Mesenchymal stem cell (in vitro differentiated cells and primary cell): Measurements from ENCODE around the gene CDH4.

ENCODE experiments used
- DNase-seq: peaks from one replicate; pipeline ENCODE4 v3.0.0-alpha.2; 2013
- H2AFZ ChIP-seq: one replicate; pipeline ENCODE4 v1.6.1; 2013; ENCODE audit warnings: low read depth, mild to moderate bottlenecking, control low read depth, inconsistent platforms, low read length, moderate library complexity
- H2AK5ac ChIP-seq: 2 replicates; pipeline ENCODE4 v1.6.1; 2013; ENCODE audit warnings: low read length, moderate library complexity, mild to moderate bottlenecking, inconsistent platforms; ENCODE audit not compliant: severe bottlenecking
- H2BK120ac ChIP-seq: one replicate; pipeline ENCODE4 v1.6.1; 2013; ENCODE audit warnings: low read depth, mild to moderate bottlenecking, inconsistent platforms, low read length, moderate library complexity
- H2BK12ac ChIP-seq, 2 experiments: one replicate each; pipeline ENCODE4 v1.6.1; 2013; ENCODE audit warnings: inconsistent platforms in 2 of 2, low read length in 2 of 2, mild to moderate bottlenecking in 2 of 2, moderate library complexity in 2 of 2, control low read depth in 1 of 2
- H2BK15ac ChIP-seq: one replicate; pipeline ENCODE4 v1.6.1; 2013; ENCODE audit warnings: mild to moderate bottlenecking, low read depth, inconsistent platforms; ENCODE audit not compliant: poor library complexity, severe bottlenecking
- H2BK5ac ChIP-seq: 2 replicates; pipeline ENCODE4 v1.6.1; 2013; ENCODE audit warnings: low read depth, mild to moderate bottlenecking, low read length, control low read depth, inconsistent platforms; ENCODE audit not compliant: poor library complexity, severe bottlenecking
- H3K14ac ChIP-seq, 2 experiments: one replicate each; pipeline ENCODE4 v1.6.1; 2013; ENCODE audit warnings: inconsistent platforms in 2 of 2, low read length in 2 of 2, control low read depth in 1 of 2, mild to moderate bottlenecking in 1 of 2, moderate library complexity in 1 of 2
- H3K18ac ChIP-seq, 2 experiments: one replicate each; pipeline ENCODE4 v1.6.1; 2013; ENCODE audit warnings: inconsistent platforms in 2 of 2, low read length in 2 of 2, control low read depth in 1 of 2, low read depth in 1 of 2, mild to moderate bottlenecking in 1 of 2
- H3K23ac ChIP-seq, 2 experiments: one replicate each; pipeline ENCODE4 v1.6.1; 2013; ENCODE audit warnings: inconsistent platforms in 2 of 2, low read length in 2 of 2, mild to moderate bottlenecking in 2 of 2, moderate library complexity in 2 of 2, control low read depth in 1 of 2
- H3K27ac ChIP-seq: 2 replicates; pipeline ENCODE4 v1.5.1; 2013; ENCODE audit warnings: mild to moderate bottlenecking, moderate library complexity, low read length, control low read depth, inconsistent platforms; ENCODE audit not compliant: poor library complexity, severe bottlenecking
- H3K27me3 ChIP-seq, 2 experiments: 2 replicates each; pipeline versions ENCODE4 v1.6.1 to v1.7.0; 2013; ENCODE audit warnings: low read length in 2 of 2, mild to moderate bottlenecking in 2 of 2, moderate library complexity in 2 of 2, control low read depth in 1 of 2, inconsistent platforms in 1 of 2; ENCODE audit not compliant: control insufficient read depth in 1 of 2, insufficient read depth in 1 of 2
- H3K36me3 ChIP-seq, 2 experiments: 2 replicates each; pipeline versions ENCODE4 v1.6.1 to v1.7.0; 2013; ENCODE audit warnings: low read length in 2 of 2, control low read depth in 1 of 2, inconsistent platforms in 1 of 2, low read depth in 1 of 2, mild to moderate bottlenecking in 1 of 2; ENCODE audit not compliant: insufficient read depth in 2 of 2, control insufficient read depth in 1 of 2
- H3K4ac ChIP-seq, 2 experiments: one replicate each; pipeline ENCODE4 v1.6.1; 2013; ENCODE audit warnings: inconsistent platforms in 2 of 2, low read length in 2 of 2, mild to moderate bottlenecking in 2 of 2, moderate library complexity in 2 of 2, control low read depth in 1 of 2, low read depth in 1 of 2
- H3K4me1 ChIP-seq: 2 replicates; pipeline ENCODE4 v1.6.1; 2013; ENCODE audit warnings: low read depth, low read length, control low read depth; ENCODE audit not compliant: control insufficient read depth, insufficient read depth
- H3K4me2 ChIP-seq: 2 replicates; pipeline ENCODE4 v1.6.1; 2013; ENCODE audit warnings: low read length, mild to moderate bottlenecking, inconsistent platforms; ENCODE audit not compliant: poor library complexity, severe bottlenecking
- H3K4me3 ChIP-seq, 2 experiments: 2 replicates each; pipeline versions ENCODE4 v1.5.1 to v1.7.0; 2013; ENCODE audit warnings: low read length in 2 of 2, mild to moderate bottlenecking in 2 of 2, control low read depth in 1 of 2, low read depth in 1 of 2; ENCODE audit not compliant: insufficient read depth in 1 of 2
- H3K79me1 ChIP-seq: replicated peaks from 2 replicates; pipeline ENCODE4 v1.6.1; 2013; ENCODE audit warnings: mild to moderate bottlenecking, control low read depth, low read length, inconsistent platforms; ENCODE audit not compliant: poor library complexity, severe bottlenecking
- H3K9ac ChIP-seq: 2 replicates; pipeline ENCODE4 v1.7.0; 2013; ENCODE audit warnings: mild to moderate bottlenecking, low read length, moderate library complexity
- H3K9me3 ChIP-seq: 2 replicates; pipeline ENCODE4 v1.7.0; 2013; ENCODE audit warnings: mild to moderate bottlenecking, low read length; ENCODE audit not compliant: control insufficient read depth
- H4K8ac ChIP-seq: one replicate; pipeline ENCODE4 v1.6.1; 2013; ENCODE audit warnings: inconsistent platforms, mild to moderate bottlenecking, low read length, moderate library complexity
- H4K91ac ChIP-seq: one replicate; pipeline ENCODE4 v1.6.1; 2013; ENCODE audit warnings: mild to moderate bottlenecking, low read length, inconsistent platforms
- WGBS: methylation state at CpG from one replicate; pipeline ENCODE4 v1.1.7; 2013; ENCODE audit warnings: mixed read lengths; 5-methylcytosine and 5-hydroxymethylcytosine counted together

Gene CDH4

GRCh38 chr20:61909028-61909427 lies 657.0 kb downstream of the CDH4 start:
- DNase-seq, result no peak
- H3K14ac ChIP-seq, result no peak overlapping the region
- H2BK12ac ChIP-seq, result no peak overlapping the region
- no peak overlapping the region for H2AK5ac ChIP-seq
- no peak overlapping the region for H4K8ac ChIP-seq
- H3K36me3 ChIP-seq, result peaks cover 0 to 10% of the 10 kb centered on the region in 2 experiments
- H2BK15ac ChIP-seq, result no peak overlapping the region
- H3K18ac ChIP-seq, result no peak overlapping the region
- peak overlapping the region in 1 of 2 experiments; percentile 30 for H3K4me3 ChIP-seq
- no peak overlapping the region for H3K4me2 ChIP-seq
- H3K4me1 ChIP-seq, result peaks cover 2% of the 10 kb centered on the region
- H3K27ac ChIP-seq, result no peak overlapping the region
- peaks cover 16% of the 10 kb centered on the region for H3K9me3 ChIP-seq
- no peak overlapping the region for H3K23ac ChIP-seq
- H3K4ac ChIP-seq, result no peak overlapping the region
- H2BK5ac ChIP-seq, result no peak overlapping the region
- H3K79me1 ChIP-seq, result no peaks in the 10 kb centered on the region
- H3K9ac ChIP-seq, result no peak overlapping the region
- H2BK120ac ChIP-seq, result no peak overlapping the region
- no peak overlapping the region for H4K91ac ChIP-seq
- no peak overlapping the region for H2AFZ ChIP-seq
- peaks cover 20 to 36% of the 10 kb centered on the region in 2 experiments for H3K27me3 ChIP-seq
- 92% methylated on average over 9 of the region's 9 CpGs for WGBS

GRCh38 chr20:61909821-61910220 lies 657.8 kb downstream of the CDH4 start:
- H2BK12ac ChIP-seq, result no peak overlapping the region
- H3K4me2 ChIP-seq, result no peak overlapping the region
- H3K4me3 ChIP-seq, result no peak overlapping the region
- peaks cover 18 to 33% of the 10 kb centered on the region in 2 experiments for H3K27me3 ChIP-seq
- H2BK120ac ChIP-seq, result no peak overlapping the region
- peaks cover 0 to 10% of the 10 kb centered on the region in 2 experiments for H3K36me3 ChIP-seq
- H3K9ac ChIP-seq, result no peak overlapping the region
- H3K27ac ChIP-seq, result no peak overlapping the region
- H2BK15ac ChIP-seq, result no peak overlapping the region
- no peak overlapping the region for H4K91ac ChIP-seq
- no peak overlapping the region for H2AK5ac ChIP-seq
- no peak overlapping the region for H3K23ac ChIP-seq
- no peaks in the 10 kb centered on the region for H3K79me1 ChIP-seq
- H4K8ac ChIP-seq, result no peak overlapping the region
- peaks cover 16% of the 10 kb centered on the region for H3K9me3 ChIP-seq
- no peak overlapping the region for H3K4ac ChIP-seq
- H2BK5ac ChIP-seq, result no peak overlapping the region
- 89% methylated on average over 14 of the region's 14 CpGs for WGBS
- no peak overlapping the region for H3K14ac ChIP-seq
- H3K18ac ChIP-seq, result no peak overlapping the region
- H3K4me1 ChIP-seq, result peaks cover 2% of the 10 kb centered on the region
- DNase-seq, result no peak
- H2AFZ ChIP-seq, result no peak overlapping the region

GRCh38 chr20:61911824-61912223 lies 659.8 kb downstream of the CDH4 start:
- Histone ChIP-seq H4K91ac (no peak overlapping the region), H2AK5ac (no peak overlapping the region), H3K79me1 (no peaks in the 10 kb centered on the region), H3K27ac (no peak overlapping the region), H3K23ac (no peak overlapping the region), H3K9me3 (peaks cover 16% of the 10 kb centered on the region), H2BK5ac (no peak overlapping the region), H2AFZ (no peak overlapping the region), H4K8ac (no peak overlapping the region), H3K9ac (no peak overlapping the region), H3K4me2 (no peak overlapping the region), H2BK12ac (no peak overlapping the region), H3K36me3 (peaks cover 0 to 10% of the 10 kb centered on the region in 2 experiments), H3K18ac (no peak overlapping the region), H3K14ac (no peak overlapping the region), H3K27me3 (peaks cover 11 to 22% of the 10 kb centered on the region in 2 experiments), H2BK120ac (no peak overlapping the region), H3K4me3 (no peak overlapping the region), H2BK15ac (no peak overlapping the region), H3K4me1 (peaks cover 2% of the 10 kb centered on the region), H3K4ac (no peak overlapping the region)
- whole genome bisulfite sequencing, result 82% methylated on average over 7 of the region's 7 CpGs
- no peak for DNase-seq

GRCh38 chr20:61912665-61913422 lies 660.8 kb downstream of the CDH4 start:
- H3K4ac ChIP-seq, result no peak overlapping the region
- no peak overlapping the region for H3K27ac ChIP-seq
- no peak for DNase-seq
- peaks cover 2% of the 10 kb centered on the region for H3K4me1 ChIP-seq
- no peak overlapping the region for H3K4me3 ChIP-seq
- peaks cover 0 to 10% of the 10 kb centered on the region in 2 experiments for H3K36me3 ChIP-seq
- peaks cover 11 to 16% of the 10 kb centered on the region in 2 experiments for H3K27me3 ChIP-seq
- no peak overlapping the region for H4K91ac ChIP-seq
- no peak overlapping the region for H3K23ac ChIP-seq
- H2BK12ac ChIP-seq, result no peak overlapping the region
- H3K79me1 ChIP-seq, result no peaks in the 10 kb centered on the region
- no peak overlapping the region for H4K8ac ChIP-seq
- no peak overlapping the region for H3K9ac ChIP-seq
- no peak overlapping the region for H2AFZ ChIP-seq
- 88% methylated on average over 18 of the region's 21 CpGs for WGBS
- H2BK120ac ChIP-seq, result no peak overlapping the region
- no peak overlapping the region for H3K14ac ChIP-seq
- H2BK15ac ChIP-seq, result no peak overlapping the region
- no peak overlapping the region for H2BK5ac ChIP-seq
- peaks cover 16% of the 10 kb centered on the region for H3K9me3 ChIP-seq
- H3K4me2 ChIP-seq, result no peak overlapping the region
- H2AK5ac ChIP-seq, result no peak overlapping the region
- no peak overlapping the region for H3K18ac ChIP-seq
